ENCODE results near the gene TBC1D14.

DNA sequence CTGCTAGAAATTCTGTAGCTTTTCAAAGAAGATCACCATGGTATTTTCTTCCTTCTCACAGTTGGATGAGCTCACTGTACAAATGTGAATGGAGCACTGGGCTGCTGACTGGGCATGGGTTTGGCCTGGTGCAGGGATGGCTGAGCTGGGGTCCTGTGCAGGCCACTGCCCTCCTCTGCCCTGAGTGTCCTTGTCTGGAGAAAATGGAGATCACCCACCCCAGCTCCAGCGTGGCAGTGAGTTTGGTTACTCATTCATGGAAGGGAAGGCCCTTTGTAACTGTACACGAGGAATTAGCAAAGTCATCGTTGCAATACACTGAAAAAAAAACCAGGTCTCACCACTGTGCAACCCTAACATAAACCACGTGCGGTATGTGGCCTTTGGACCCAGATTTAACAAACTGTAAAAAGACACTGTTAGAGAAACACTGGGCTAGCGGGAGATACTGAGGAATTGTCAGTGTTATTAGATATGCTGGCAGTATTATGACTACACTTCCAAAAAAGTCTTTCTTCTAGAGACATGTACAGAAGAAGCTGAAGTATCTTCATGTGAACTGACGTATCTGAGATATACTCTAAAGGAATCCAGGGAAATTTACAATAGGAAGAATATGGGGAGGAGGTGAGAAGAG, 16.1 kb upstream of the TBC1D14 start:
- TF ChIP-seq, protein P1, sequence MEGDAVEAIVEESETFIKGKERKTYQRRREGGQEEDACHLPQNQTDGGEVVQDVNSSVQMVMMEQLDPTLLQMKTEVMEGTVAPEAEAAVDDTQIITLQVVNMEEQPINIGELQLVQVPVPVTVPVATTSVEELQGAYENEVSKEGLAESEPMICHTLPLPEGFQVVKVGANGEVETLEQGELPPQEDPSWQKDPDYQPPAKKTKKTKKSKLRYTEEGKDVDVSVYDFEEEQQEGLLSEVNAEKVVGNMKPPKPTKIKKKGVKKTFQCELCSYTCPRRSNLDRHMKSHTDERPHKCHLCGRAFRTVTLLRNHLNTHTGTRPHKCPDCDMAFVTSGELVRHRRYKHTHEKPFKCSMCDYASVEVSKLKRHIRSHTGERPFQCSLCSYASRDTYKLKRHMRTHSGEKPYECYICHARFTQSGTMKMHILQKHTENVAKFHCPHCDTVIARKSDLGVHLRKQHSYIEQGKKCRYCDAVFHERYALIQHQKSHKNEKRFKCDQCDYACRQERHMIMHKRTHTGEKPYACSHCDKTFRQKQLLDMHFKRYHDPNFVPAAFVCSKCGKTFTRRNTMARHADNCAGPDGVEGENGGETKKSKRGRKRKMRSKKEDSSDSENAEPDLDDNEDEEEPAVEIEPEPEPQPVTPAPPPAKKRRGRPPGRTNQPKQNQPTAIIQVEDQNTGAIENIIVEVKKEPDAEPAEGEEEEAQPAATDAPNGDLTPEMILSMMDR (IDR thresholded peaks at IDR 0.05): no peak
- TF ChIP-seq POLR2A (IDR thresholded peaks at IDR 0.05): peak; percentile 63

Measured in right lobe of liver (tissue), 4 donors.